Body of pancreas (tissue), 4 donors: ENCODE data around the gene SLC25A21.

ENCODE experiments used
- POLR2A ChIP-seq, 3 donors: fragments of 450-650 bp; IDR thresholded peaks; one replicate each; pipeline ENCODE4 v1.6.1; 2016; ENCODE audit warnings: antibody characterized with exemption in 3 of 3, mild to moderate bottlenecking in 2 of 3
- TF ChIP-seq, protein P1 (sequence below), 7 experiments: fragments of 450-650 bp in 4 of 7; fragments of 200-600 bp in 3 of 7; sonication (generic) in 3 of 7; IDR thresholded peaks; one replicate each; pipeline ENCODE4 v1.5.1; 2016 to 2019; ENCODE audit warnings: antibody characterized with exemption in 7 of 7

DNA sequence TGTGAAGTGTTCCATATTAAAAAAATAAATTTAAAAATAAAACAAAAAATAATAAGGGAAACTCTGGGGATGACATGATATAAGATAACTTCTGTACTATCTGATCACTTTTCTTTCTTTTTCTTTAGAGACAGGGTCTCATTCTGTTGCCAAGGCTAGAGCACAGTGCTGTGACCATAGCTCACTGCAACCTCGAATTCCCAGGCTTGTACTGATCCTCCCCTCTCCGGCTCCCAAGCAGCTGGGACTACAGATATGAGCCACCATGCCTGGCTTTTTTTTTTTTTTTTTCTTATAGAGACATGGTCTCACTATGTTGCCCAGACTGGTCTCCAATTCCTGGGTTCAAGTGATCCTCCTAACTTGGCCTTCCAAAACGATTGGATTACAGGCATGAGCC, 14.9 kb upstream of the SLC25A21 start:
- TF ChIP-seq, protein P1, sequence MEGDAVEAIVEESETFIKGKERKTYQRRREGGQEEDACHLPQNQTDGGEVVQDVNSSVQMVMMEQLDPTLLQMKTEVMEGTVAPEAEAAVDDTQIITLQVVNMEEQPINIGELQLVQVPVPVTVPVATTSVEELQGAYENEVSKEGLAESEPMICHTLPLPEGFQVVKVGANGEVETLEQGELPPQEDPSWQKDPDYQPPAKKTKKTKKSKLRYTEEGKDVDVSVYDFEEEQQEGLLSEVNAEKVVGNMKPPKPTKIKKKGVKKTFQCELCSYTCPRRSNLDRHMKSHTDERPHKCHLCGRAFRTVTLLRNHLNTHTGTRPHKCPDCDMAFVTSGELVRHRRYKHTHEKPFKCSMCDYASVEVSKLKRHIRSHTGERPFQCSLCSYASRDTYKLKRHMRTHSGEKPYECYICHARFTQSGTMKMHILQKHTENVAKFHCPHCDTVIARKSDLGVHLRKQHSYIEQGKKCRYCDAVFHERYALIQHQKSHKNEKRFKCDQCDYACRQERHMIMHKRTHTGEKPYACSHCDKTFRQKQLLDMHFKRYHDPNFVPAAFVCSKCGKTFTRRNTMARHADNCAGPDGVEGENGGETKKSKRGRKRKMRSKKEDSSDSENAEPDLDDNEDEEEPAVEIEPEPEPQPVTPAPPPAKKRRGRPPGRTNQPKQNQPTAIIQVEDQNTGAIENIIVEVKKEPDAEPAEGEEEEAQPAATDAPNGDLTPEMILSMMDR (IDR thresholded peaks at IDR 0.05): no peak
- no peak for TF ChIP-seq POLR2A (IDR thresholded peaks at IDR 0.05)
